IMR-90 (cell line): Measurements from ENCODE around the gene C12orf56. TPM values are rescaled to one million over a fixed set of nuclear protein-coding genes. Genes with fewer than 3 reads are reported as not detected.

Source experiments
- ATAC-seq: fragments of 200-7000 bp; cut with Tn5 transposase; 2 replicates; pipeline ENCODE4 v1.9.1; 2020; ENCODE audit warnings: low read depth, mild to moderate bottlenecking, moderate library complexity
- BruUV-seq: library from RNA; stranded (reverse); fragments of 400-500 nt; replicated peaks from 2 replicates; lab custom pipeline; 2021; lab: Mats Ljungman, UMichigan
- CTCF ChIA-PET: fragments of 300-600 bp; formaldehyde crosslinking; extraction: SDS; loops from one replicate; lab custom pipeline; 2021; ENCODE audit warnings: antibody characterized with exemption; lab: Yijun Ruan, JAX
- POLR2A ChIA-PET: fragments of 300-600 bp; sonication (Branson Sonifier 250); formaldehyde crosslinking; loops from one replicate; lab custom pipeline; 2022; ENCODE audit warnings: antibody characterized with exemption; ENCODE audit not compliant: unreplicated experiment; lab: Charles Lee
- DNase-seq: peaks from one replicate; pipeline ENCODE4 v3.0.0; 2013
- H2AFZ ChIP-seq: replicated peaks from 2 replicates; pipeline ENCODE3; 2013; ENCODE audit warnings: low read length, mild to moderate bottlenecking; ENCODE audit not compliant: poor library complexity
- H2AK5ac ChIP-seq: 2 replicates; pipeline ENCODE4 v1.6.1; 2013; ENCODE audit warnings: low read depth, low read length, inconsistent platforms
- H2AK9ac ChIP-seq: replicated peaks from 2 replicates; pipeline ENCODE3; 2013; ENCODE audit warnings: mild to moderate bottlenecking, low read depth, low read length, moderate library complexity; ENCODE audit not compliant: poor library complexity
- H2BK120ac ChIP-seq: 2 replicates; pipeline ENCODE4 v1.6.1; 2013; ENCODE audit warnings: low read depth, low read length, inconsistent platforms
- H2BK15ac ChIP-seq: 3 replicates; pipeline ENCODE4 v1.6.1; 2013; ENCODE audit warnings: low read depth, low read length, inconsistent platforms
- H2BK20ac ChIP-seq: 2 replicates; pipeline ENCODE4 v1.6.1; 2013; ENCODE audit warnings: low read depth, mild to moderate bottlenecking, inconsistent platforms, low read length, moderate library complexity
- H2BK5ac ChIP-seq: 2 replicates; pipeline ENCODE4 v1.6.1; 2013; ENCODE audit warnings: mild to moderate bottlenecking, low read depth, low read length, inconsistent platforms; ENCODE audit not compliant: poor library complexity, severe bottlenecking
- H3K14ac ChIP-seq: replicated peaks from 2 replicates; pipeline ENCODE4 v1.6.1; 2013; ENCODE audit warnings: low read depth, low read length, inconsistent platforms
- H3K18ac ChIP-seq: 2 replicates; pipeline ENCODE4 v1.6.1; 2013; ENCODE audit warnings: low read depth, low read length, control low read depth
- H3K23ac ChIP-seq: 2 replicates; pipeline ENCODE4 v1.6.1; 2013; ENCODE audit warnings: low read depth, low read length, inconsistent platforms
- H3K27ac ChIP-seq: 2 replicates; pipeline ENCODE4 v1.5.1; 2013; ENCODE audit warnings: mild to moderate bottlenecking, control low read depth, low read length; ENCODE audit not compliant: insufficient read depth
- H3K27me3 ChIP-seq: 2 replicates; pipeline ENCODE4 v1.6.1; 2013; ENCODE audit warnings: low read length; ENCODE audit not compliant: control insufficient read depth, insufficient read depth
- H3K36me3 ChIP-seq: 2 replicates; pipeline ENCODE4 v1.6.1; 2013; ENCODE audit warnings: low read length, mixed read lengths; ENCODE audit not compliant: control insufficient read depth, insufficient read depth
- H3K4ac ChIP-seq: 2 replicates; pipeline ENCODE4 v1.6.1; 2013; ENCODE audit warnings: low read depth, low read length, inconsistent platforms
- H3K4me1 ChIP-seq: 2 replicates; pipeline ENCODE4 v1.6.1; 2013; ENCODE audit warnings: low read length, mixed read lengths; ENCODE audit not compliant: control insufficient read depth, insufficient read depth
- H3K4me2 ChIP-seq: 2 replicates; pipeline ENCODE4 v1.6.1; 2013; ENCODE audit warnings: low read depth, mild to moderate bottlenecking, control low read depth, low read length, moderate library complexity
- H3K4me3 ChIP-seq: 2 replicates; pipeline ENCODE4 v1.5.1; 2013; ENCODE audit warnings: low read depth, mild to moderate bottlenecking, control low read depth, low read length, moderate library complexity; ENCODE audit not compliant: insufficient read depth
- H3K56ac ChIP-seq: 2 replicates; pipeline ENCODE4 v1.6.1; 2013; ENCODE audit warnings: low read length, inconsistent platforms; ENCODE audit not compliant: insufficient read depth; ENCODE audit errors: extremely low read depth
- H3K79me1 ChIP-seq, 2 experiments: 2 replicates each; pipeline ENCODE4 v1.6.1; 2013; ENCODE audit warnings: low read length in 2 of 2, inconsistent platforms in 1 of 2, low read depth in 1 of 2
- H3K9ac ChIP-seq: 2 replicates; pipeline ENCODE4 v1.6.1; 2013; ENCODE audit warnings: low read depth, low read length, control low read depth
- H3K9me1 ChIP-seq: 2 replicates; pipeline ENCODE4 v1.6.1; 2013; ENCODE audit warnings: low read length, inconsistent platforms; ENCODE audit not compliant: insufficient read depth
- H3K9me3 ChIP-seq: 2 replicates; pipeline ENCODE4 v1.6.1; 2013; ENCODE audit warnings: low read length; ENCODE audit not compliant: control insufficient read depth, insufficient read depth
- H4K20me1 ChIP-seq: 2 replicates; pipeline ENCODE4 v1.6.1; 2013; ENCODE audit warnings: low read length, inconsistent platforms; ENCODE audit not compliant: insufficient read depth
- H4K5ac ChIP-seq: 2 replicates; pipeline ENCODE4 v1.6.1; 2013; ENCODE audit warnings: mild to moderate bottlenecking, low read depth, low read length, control low read depth
- H4K8ac ChIP-seq, 2 experiments: 2 replicates each; pipeline ENCODE4 v1.6.1; 2013; ENCODE audit warnings: low read depth in 2 of 2, low read length in 2 of 2, control low read depth in 1 of 2, inconsistent platforms in 1 of 2
- H4K91ac ChIP-seq: 2 replicates; pipeline ENCODE4 v1.6.1; 2013; ENCODE audit warnings: low read depth, low read length, inconsistent platforms; ENCODE audit not compliant: insufficient read depth
- BHLHE40 ChIP-seq: fragments of 150-350 bp; IDR thresholded peaks from 2 replicates; pipeline ENCODE4 v1.6.1; 2016; ENCODE audit warnings: mild to moderate bottlenecking, low read depth, low read length
- CEBPB ChIP-seq: IDR thresholded peaks from 2 replicates; pipeline ENCODE4 v1.6.1; 2012; ENCODE audit warnings: low read depth, low read length, improper control_type of control experiment
- MAFK ChIP-seq: IDR thresholded peaks from 2 replicates; pipeline ENCODE4 v1.6.1; 2012; ENCODE audit warnings: low read depth, low read length, improper control_type of control experiment
- MAZ ChIP-seq: IDR thresholded peaks from 2 replicates; pipeline ENCODE4 v1.6.1; 2012; ENCODE audit warnings: low read depth, mild to moderate bottlenecking, low read length, improper control_type of control experiment, moderate library complexity, borderline replicate concordance
- MXI1 ChIP-seq: IDR thresholded peaks from 2 replicates; pipeline ENCODE4 v1.6.1; 2012; ENCODE audit warnings: low read depth, mild to moderate bottlenecking, low read length, moderate library complexity, borderline replicate concordance
- RCOR1 ChIP-seq: IDR thresholded peaks from 2 replicates; pipeline ENCODE4 v1.6.1; 2012; ENCODE audit warnings: mild to moderate bottlenecking, low read length, improper control_type of control experiment; ENCODE audit not compliant: insufficient replicate concordance
- RFX5 ChIP-seq: IDR thresholded peaks from 2 replicates; pipeline ENCODE4 v1.8.0; 2012; ENCODE audit warnings: low read depth, mild to moderate bottlenecking, low read length, moderate library complexity
- WGBS, 2 experiments: methylation state at CpG; one replicate each; pipeline versions ENCODE4 v1.1.5 to v1.1.7; 2013; ENCODE audit warnings: missing lambda C conversion rate in 2 of 2; ENCODE audit not compliant: insufficient read length in 1 of 2; ENCODE audit errors: extremely low coverage in 2 of 2; 5-methylcytosine and 5-hydroxymethylcytosine counted together
- dilution Hi-C: fragments of 300-500 bp; cut with HindIII; formaldehyde crosslinking; loops from one replicate; pipeline ENCODE4 v1.14.3; 2018; ENCODE audit warnings: low sequenced_read_pairs; ENCODE audit not compliant: unreplicated experiment
- in situ Hi-C: fragments of 300-500 bp; cut with MboI; formaldehyde crosslinking; loops from 3 replicates; pipeline ENCODE4 v1.14.3; 2019; ENCODE audit warnings: low sequenced_read_pairs, inconsistent platforms, mixed read lengths
- intact Hi-C: fragments of 100-400 bp; cut with micrococcal nuclease; formaldehyde crosslinking; loops from 2 replicates; pipeline ENCODE4 v1.10.0; 2022
- polyA plus RNA-seq, 3 experiments: library from polyadenylated mRNA; depleted of rRNA; stranded (reverse); fragments of >200 nt; gene quantifications; 2 replicates each; pipeline ENCODE4 v1.2.3, GENCODE V29; 2012; ENCODE audit warnings: low replicate concordance in 1 of 3
- total RNA-seq: library from RNA; depleted of rRNA; stranded (reverse); fragments of >200 nt; gene quantifications from 2 replicates; pipeline ENCODE4 v1.2.3, GENCODE V29; 2012
- TF ChIP-seq, protein P1 (sequence below): fragments of 150-350 bp; IDR thresholded peaks from 2 replicates; pipeline ENCODE4 v1.6.1; 2016; ENCODE audit warnings: low read depth, mild to moderate bottlenecking, low read length, moderate library complexity, borderline replicate concordance
- TF ChIP-seq, protein P2 (sequence below): fragments of 150-350 bp; IDR thresholded peaks from 2 replicates; pipeline ENCODE4 v1.6.1; 2017; ENCODE audit warnings: mild to moderate bottlenecking, antibody characterized with exemption, low read length, low read depth
- TF ChIP-seq, protein P3 (sequence below): conservative IDR thresholded peaks from 2 replicates; pipeline ENCODE4 v1.5.1; 2012; ENCODE audit warnings: mild to moderate bottlenecking, low read depth, low read length, improper control_type of control experiment

C12orf56 gene
- total and polyA plus RNA-seq, 2 of the 4 experiments (the other 2 are of a cell fraction): 0.09 TPM; not detected in 1

DNA sequence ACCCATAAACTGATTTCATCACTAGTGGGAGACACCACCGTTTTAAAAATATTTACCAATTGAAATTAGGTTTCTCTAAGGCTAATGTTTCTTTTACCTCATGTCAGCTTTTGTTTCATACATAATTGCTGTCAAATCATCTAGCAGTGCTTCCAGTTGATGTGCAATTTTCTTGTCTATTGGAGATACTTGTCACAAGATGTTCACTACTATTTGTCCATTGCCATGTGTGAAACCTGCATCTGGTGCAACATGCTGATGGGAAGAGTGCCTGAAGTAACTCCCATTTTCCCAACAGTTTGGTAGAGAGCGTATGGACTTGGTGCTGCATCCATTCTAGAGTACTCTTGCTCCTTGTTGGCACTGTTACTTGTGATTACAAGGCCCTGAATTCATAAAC, 23.3 kb upstream of the C12orf56 start:
- no peak overlapping the region for H3K56ac ChIP-seq

More for the DNA sequence above, 23.3 kb upstream of the C12orf56 start:
- peaks cover 34 to 38% of the 10 kb centered on the region in 2 experiments for H3K79me1 ChIP-seq
- H2BK20ac ChIP-seq: no peak overlapping the region
- BruUV-seq: no TSS peak
- H2BK15ac ChIP-seq: no peak overlapping the region
- peaks cover 16% of the 10 kb centered on the region for H4K20me1 ChIP-seq
- ChIA-PET CTCF (no interaction called here), POLR2A (no interaction called here)
- no peak overlapping the region for H3K9ac ChIP-seq
- in situ Hi-C loops (loop anchor here (5.0 kb wide), 1 partner anchor 33 kb away; no protein-coding TSS in a partner anchor), intact Hi-C loops (loop anchor here (5.0 kb wide), 1 partner anchor 33 kb away; no protein-coding TSS in a partner anchor), dilution Hi-C loops (no loop called here)
- H2AFZ ChIP-seq: no peak overlapping the region
- no peak overlapping the region for H3K4me2 ChIP-seq
- no peak overlapping the region for H4K8ac ChIP-seq
- no peak overlapping the region for H3K18ac ChIP-seq
- H3K27ac ChIP-seq: no peak overlapping the region
- peak overlapping the region; percentile 68; the same call in 1 of the 2 replicates for H4K5ac ChIP-seq
- H2BK5ac ChIP-seq: no peak overlapping the region
- no peaks in the 10 kb centered on the region for H3K27me3 ChIP-seq
- ATAC-seq (no peak), DNase-seq (no peak)
- H3K4ac ChIP-seq: no peak overlapping the region
- H3K23ac ChIP-seq: no peak overlapping the region
- peaks cover 5% of the 10 kb centered on the region for H3K9me1 ChIP-seq
- H3K14ac ChIP-seq: no peak overlapping the region
- H2AK9ac ChIP-seq: no peak overlapping the region
- TF ChIP-seq, protein P1, sequence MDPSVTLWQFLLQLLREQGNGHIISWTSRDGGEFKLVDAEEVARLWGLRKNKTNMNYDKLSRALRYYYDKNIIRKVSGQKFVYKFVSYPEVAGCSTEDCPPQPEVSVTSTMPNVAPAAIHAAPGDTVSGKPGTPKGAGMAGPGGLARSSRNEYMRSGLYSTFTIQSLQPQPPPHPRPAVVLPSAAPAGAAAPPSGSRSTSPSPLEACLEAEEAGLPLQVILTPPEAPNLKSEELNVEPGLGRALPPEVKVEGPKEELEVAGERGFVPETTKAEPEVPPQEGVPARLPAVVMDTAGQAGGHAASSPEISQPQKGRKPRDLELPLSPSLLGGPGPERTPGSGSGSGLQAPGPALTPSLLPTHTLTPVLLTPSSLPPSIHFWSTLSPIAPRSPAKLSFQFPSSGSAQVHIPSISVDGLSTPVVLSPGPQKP: no peak
- TF ChIP-seq RCOR1 (no peak), BHLHE40 (no peak), CEBPB (no peak), RFX5 (no peak), MAFK (no peak), MXI1 (no peak), MAZ (no peak)
- TF ChIP-seq, protein P2, sequence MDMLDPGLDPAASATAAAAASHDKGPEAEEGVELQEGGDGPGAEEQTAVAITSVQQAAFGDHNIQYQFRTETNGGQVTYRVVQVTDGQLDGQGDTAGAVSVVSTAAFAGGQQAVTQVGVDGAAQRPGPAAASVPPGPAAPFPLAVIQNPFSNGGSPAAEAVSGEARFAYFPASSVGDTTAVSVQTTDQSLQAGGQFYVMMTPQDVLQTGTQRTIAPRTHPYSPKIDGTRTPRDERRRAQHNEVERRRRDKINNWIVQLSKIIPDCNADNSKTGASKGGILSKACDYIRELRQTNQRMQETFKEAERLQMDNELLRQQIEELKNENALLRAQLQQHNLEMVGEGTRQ: no peak
- TF ChIP-seq, protein P3, sequence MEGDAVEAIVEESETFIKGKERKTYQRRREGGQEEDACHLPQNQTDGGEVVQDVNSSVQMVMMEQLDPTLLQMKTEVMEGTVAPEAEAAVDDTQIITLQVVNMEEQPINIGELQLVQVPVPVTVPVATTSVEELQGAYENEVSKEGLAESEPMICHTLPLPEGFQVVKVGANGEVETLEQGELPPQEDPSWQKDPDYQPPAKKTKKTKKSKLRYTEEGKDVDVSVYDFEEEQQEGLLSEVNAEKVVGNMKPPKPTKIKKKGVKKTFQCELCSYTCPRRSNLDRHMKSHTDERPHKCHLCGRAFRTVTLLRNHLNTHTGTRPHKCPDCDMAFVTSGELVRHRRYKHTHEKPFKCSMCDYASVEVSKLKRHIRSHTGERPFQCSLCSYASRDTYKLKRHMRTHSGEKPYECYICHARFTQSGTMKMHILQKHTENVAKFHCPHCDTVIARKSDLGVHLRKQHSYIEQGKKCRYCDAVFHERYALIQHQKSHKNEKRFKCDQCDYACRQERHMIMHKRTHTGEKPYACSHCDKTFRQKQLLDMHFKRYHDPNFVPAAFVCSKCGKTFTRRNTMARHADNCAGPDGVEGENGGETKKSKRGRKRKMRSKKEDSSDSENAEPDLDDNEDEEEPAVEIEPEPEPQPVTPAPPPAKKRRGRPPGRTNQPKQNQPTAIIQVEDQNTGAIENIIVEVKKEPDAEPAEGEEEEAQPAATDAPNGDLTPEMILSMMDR: no peak
- peaks cover 2% of the 10 kb centered on the region; the same call in 1 of the 2 replicates for H3K4me1 ChIP-seq
- H3K36me3 ChIP-seq: peaks cover 50% of the 10 kb centered on the region
- no peak overlapping the region for H2BK120ac ChIP-seq
- H4K91ac ChIP-seq: no peak overlapping the region
- no peaks in the 10 kb centered on the region for H3K9me3 ChIP-seq
- no peak overlapping the region for H3K4me3 ChIP-seq
- H2AK5ac ChIP-seq: no peak overlapping the region
- WGBS, 2 experiments: 100% methylated on average over 1 of the region's 2 CpGs; no CpG with 5 or more reads in 1 of the 2 experiments
